Urothelium cell line (cell line): ENCODE results near the gene NRL.

Source experiments
- DNase-seq: peaks from one replicate; pipeline ENCODE4 v3.0.0; 2011; ENCODE audit warnings: low spot score, mixed read lengths
- FAIRE-seq: peaks from 2 replicates; lab custom pipeline; 2011; peaks lifted over from hg19 to GRCh38; lab: Jason Lieb, UNC

Gene NRL

GRCh38 chr14:24100982-24101494 is 13.7 kb downstream of the NRL start:
- no peak for FAIRE-seq
- DNase-seq, result no peak

GRCh38 chr14:24100197-24100981 is 14.4 kb downstream of the NRL start:
- DNase-seq (no peak), FAIRE-seq (no peak)

GRCh38 chr14:24098927-24099813 is 15.6 kb downstream of the NRL start:
- FAIRE-seq (no peak), DNase-seq (no peak)

GRCh38 chr14:24098229-24098926 is 16.4 kb downstream of the NRL start:
- no peak for DNase-seq
- FAIRE-seq, result no peak

- DNase-seq, result no peak
- FAIRE-seq, result no peak
These were observed 18.1 kb downstream of the NRL start for GRCh38 chr14:24096545-24097181.

- peak; percentile 68 for DNase-seq
- no peak for FAIRE-seq
These were observed 19.3 kb downstream of the NRL start for GRCh38 chr14:24095271-24096068.

- peak; percentile 25 for DNase-seq
- FAIRE-seq, result no peak
These were observed 19.9 kb downstream of the NRL start for GRCh38 chr14:24094841-24095270.

- DNase-seq (peak; percentile 97), FAIRE-seq (no peak)
These were observed 20.6 kb downstream of the NRL start, which contains the start of gene PCK2 for GRCh38 chr14:24093901-24094840. PCK2 (plus strand) TSS chr14:24094311; CDS start chr14:24094406, 95 bp downstream.

GRCh38 chr14:24093207-24093900 is 21.4 kb downstream of the NRL start:
- DNase-seq (no peak), FAIRE-seq (no peak)

- FAIRE-seq (no peak), DNase-seq (no peak)
These were observed 22.1 kb downstream of the NRL start for GRCh38 chr14:24092505-24093206.

GRCh38 chr14:24092110-24092504 is 22.6 kb downstream of the NRL start:
- DNase-seq (no peak), FAIRE-seq (no peak)

GRCh38 chr14:24089890-24090289 is 24.9 kb downstream of the NRL start:
- DNase-seq, result no peak
- FAIRE-seq, result no peak

GRCh38 chr14:24088095-24088494 is 26.7 kb downstream of the NRL start:
- no peak for FAIRE-seq
- DNase-seq, result no peak

GRCh38 chr14:24087004-24087403 is 27.7 kb downstream of the NRL start:
- no peak for FAIRE-seq
- DNase-seq, result no peak

GRCh38 chr14:24086193-24086955 is 28.4 kb downstream of the NRL start:
- no peak for DNase-seq
- FAIRE-seq, result no peak

- FAIRE-seq (no peak), DNase-seq (no peak)
These were observed 29.5 kb downstream of the NRL start for GRCh38 chr14:24085215-24085614.

GRCh38 chr14:24084440-24084839 is 30.3 kb downstream of the NRL start:
- FAIRE-seq, result no peak
- DNase-seq, result no peak
